Measurements from ENCODE around the gene MGARP.
"Not testable (repeated sequence)": the region's sequence is repeated elsewhere in the genome, so short reads cannot be mapped to it uniquely, and the experiment has no call there.

MGARP gene

GRCh38 chr4:139295206-139295941, 15.3 kb upstream of the MGARP start:
- peak; percentile 98 for DNase-seq

GRCh38 chr4:139286186-139286698, 6.2 kb upstream of the MGARP start:
- DNase-seq, result no peak

- no peak for DNase-seq
These were observed 2.7 kb upstream of the MGARP start for GRCh38 chr4:139282721-139283075.

- DNase-seq, result no peak
These were observed 2.2 kb upstream of the MGARP start for GRCh38 chr4:139282065-139282720.

- peak; percentile 71 for DNase-seq
These were observed 889 bp downstream of the MGARP start for GRCh38 chr4:139278912-139279759.

- peak; percentile 38 for DNase-seq
These were observed 1.5 kb downstream of the MGARP start for GRCh38 chr4:139278485-139278884.

- DNase-seq, result no peak
These were observed 4.7 kb downstream of the MGARP start for GRCh38 chr4:139275281-139275735.

- DNase-seq, result no peak
These were observed 5.2 kb downstream of the MGARP start for GRCh38 chr4:139274790-139275189.

- DNase-seq, result no peak
These were observed 6.2 kb downstream of the MGARP start for GRCh38 chr4:139273835-139274234.

GRCh38 chr4:139267301-139267700, 12.7 kb downstream of the MGARP start:
- DNase-seq, result no peak

- peak; percentile 68 for DNase-seq
These were observed 13.3 kb downstream of the MGARP start for GRCh38 chr4:139266583-139267257.

GRCh38 chr4:139266208-139266582, 13.8 kb downstream of the MGARP start:
- DNase-seq, result no peak

GRCh38 chr4:139265654-139266053, 14.4 kb downstream of the MGARP start:
- DNase-seq, result no peak

GRCh38 chr4:139256349-139256748, 23.7 kb downstream of the MGARP start:
- DNase-seq, result no peak

- DNase-seq, result not testable (repeated sequence)
These were observed 24.4 kb downstream of the MGARP start for GRCh38 chr4:139255581-139255980.

- no peak for DNase-seq
These were observed 26.3 kb downstream of the MGARP start for GRCh38 chr4:139253713-139254112.

GRCh38 chr4:139253046-139253445, 27.0 kb downstream of the MGARP start:
- no peak for DNase-seq

GRCh38 chr4:139247700-139248238, 32.3 kb downstream of the MGARP start:
- no peak for DNase-seq

- no peak for DNase-seq
These were observed 32.8 kb downstream of the MGARP start for GRCh38 chr4:139247241-139247640.

- DNase-seq, result no peak
These were observed 33.9 kb downstream of the MGARP start for GRCh38 chr4:139246166-139246565.

GRCh38 chr4:139245590-139245989, 34.4 kb downstream of the MGARP start:
- DNase-seq, result no peak
